SK-N-SH treated with all-trans-retinoic acid at 6 μM for 48 hours (cell line): ENCODE results near the gene GLIS1.

Experiments
- ATAC-seq: fragments of 200-7000 bp; cut with Tn5 transposase; 3 replicates; pipeline ENCODE4 v1.9.1; 2020; ENCODE audit warnings: mild to moderate bottlenecking, moderate library complexity
- ARNTL ChIP-seq: fragments of 450-650 bp; formaldehyde crosslinking; IDR thresholded peaks from 2 replicates; pipeline ENCODE4 v1.5.0; 2020; ENCODE audit warnings: low read depth, mild to moderate bottlenecking, moderate library complexity, borderline replicate concordance
- BACH2 ChIP-seq: fragments of 250-450 bp; sonication (Bioruptor Pico); IDR thresholded peaks from 2 replicates; pipeline ENCODE4 v1.9.0; 2021; ENCODE audit warnings: mild to moderate bottlenecking, borderline replicate concordance
- CSDC2 ChIP-seq: fragments of 250-450 bp; sonication (Bioruptor Pico); IDR thresholded peaks from 2 replicates; pipeline ENCODE4 v1.5.0; 2020; ENCODE audit warnings: mild to moderate bottlenecking, moderate library complexity
- ESRRG ChIP-seq: fragments of 250-450 bp; sonication (Bioruptor Pico); IDR thresholded peaks from 2 replicates; pipeline ENCODE4 v1.6.1; 2021; ENCODE audit warnings: mild to moderate bottlenecking
- GLIS3 ChIP-seq: fragments of 250-450 bp; sonication (Bioruptor Pico); IDR thresholded peaks from 2 replicates; pipeline ENCODE4 v1.5.0; 2020; ENCODE audit warnings: mild to moderate bottlenecking, moderate library complexity
- ISL1 ChIP-seq: fragments of 250-450 bp; sonication (Bioruptor Pico); IDR thresholded peaks from 2 replicates; pipeline ENCODE4 v2.1.2; 2022; ENCODE audit warnings: mild to moderate bottlenecking, moderate library complexity
- OSR1 ChIP-seq: fragments of 250-450 bp; sonication (Bioruptor Pico); IDR thresholded peaks from 2 replicates; pipeline ENCODE4 v1.8.0; 2022; ENCODE audit warnings: moderate library complexity, mild to moderate bottlenecking, inconsistent platforms
- PPARA ChIP-seq: fragments of 250-450 bp; sonication (Bioruptor Pico); IDR thresholded peaks from 2 replicates; pipeline ENCODE4 v1.5.0; 2020; ENCODE audit warnings: mild to moderate bottlenecking, borderline replicate concordance
- RARB ChIP-seq: fragments of 250-450 bp; sonication (Bioruptor Pico); IDR thresholded peaks from 2 replicates; pipeline ENCODE4 v1.8.0; 2021; ENCODE audit warnings: mild to moderate bottlenecking, moderate library complexity
- SNAI2 ChIP-seq: fragments of 250-450 bp; sonication (Bioruptor Pico); IDR thresholded peaks from 2 replicates; pipeline ENCODE4 v1.5.0; 2020; ENCODE audit warnings: mild to moderate bottlenecking, moderate library complexity
- TCF4 ChIP-seq: fragments of 250-450 bp; sonication (Bioruptor Pico); IDR thresholded peaks from 2 replicates; pipeline ENCODE4 v1.8.0; 2021; ENCODE audit warnings: mild to moderate bottlenecking, moderate library complexity, borderline replicate concordance
- ZC3H10 ChIP-seq: fragments of 250-450 bp; sonication (Bioruptor Pico); IDR thresholded peaks from 2 replicates; pipeline ENCODE4 v1.5.1; 2021; ENCODE audit warnings: mild to moderate bottlenecking, moderate library complexity
- ZFP3 ChIP-seq: fragments of 250-450 bp; sonication (Bioruptor Pico); IDR thresholded peaks from 2 replicates; pipeline ENCODE4 v1.5.0; 2020; ENCODE audit warnings: mild to moderate bottlenecking, moderate library complexity
- ZFP30 ChIP-seq: fragments of 450-650 bp; formaldehyde crosslinking; IDR thresholded peaks from 2 replicates; pipeline ENCODE4 v1.5.0; 2022; ENCODE audit warnings: mild to moderate bottlenecking, moderate library complexity
- ZNF565 ChIP-seq: fragments of 450-650 bp; formaldehyde crosslinking; conservative IDR thresholded peaks from 2 replicates; pipeline ENCODE4 v1.5.0; 2020; ENCODE audit warnings: low read depth, mild to moderate bottlenecking, moderate library complexity
- ZNF8 ChIP-seq: fragments of 450-650 bp; formaldehyde crosslinking; IDR thresholded peaks from 2 replicates; pipeline ENCODE4 v1.5.0; 2020; ENCODE audit warnings: mild to moderate bottlenecking, moderate library complexity
- TF ChIP-seq, protein P1 (sequence below): fragments of 250-450 bp; sonication (Bioruptor Pico); IDR thresholded peaks from 2 replicates; pipeline ENCODE4 v1.8.0; 2020; ENCODE audit warnings: mild to moderate bottlenecking, moderate library complexity, borderline replicate concordance
- TF ChIP-seq, protein P2 (sequence below): fragments of 250-450 bp; sonication (Bioruptor Pico); IDR thresholded peaks from 2 replicates; pipeline ENCODE4 v1.5.1; 2020; ENCODE audit warnings: low read depth, mild to moderate bottlenecking, moderate library complexity
- TF ChIP-seq, protein P3 (sequence below): fragments of 250-450 bp; sonication (Bioruptor Pico); IDR thresholded peaks from 2 replicates; pipeline ENCODE4 v1.8.0; 2021; ENCODE audit warnings: low read depth, mild to moderate bottlenecking, moderate library complexity, borderline replicate concordance
- TF ChIP-seq, protein P4 (sequence below): fragments of 250-450 bp; sonication (Bioruptor Pico); IDR thresholded peaks from 2 replicates; pipeline ENCODE4 v1.5.1; 2021; ENCODE audit warnings: mild to moderate bottlenecking, moderate library complexity

GLIS1 gene

DNA sequence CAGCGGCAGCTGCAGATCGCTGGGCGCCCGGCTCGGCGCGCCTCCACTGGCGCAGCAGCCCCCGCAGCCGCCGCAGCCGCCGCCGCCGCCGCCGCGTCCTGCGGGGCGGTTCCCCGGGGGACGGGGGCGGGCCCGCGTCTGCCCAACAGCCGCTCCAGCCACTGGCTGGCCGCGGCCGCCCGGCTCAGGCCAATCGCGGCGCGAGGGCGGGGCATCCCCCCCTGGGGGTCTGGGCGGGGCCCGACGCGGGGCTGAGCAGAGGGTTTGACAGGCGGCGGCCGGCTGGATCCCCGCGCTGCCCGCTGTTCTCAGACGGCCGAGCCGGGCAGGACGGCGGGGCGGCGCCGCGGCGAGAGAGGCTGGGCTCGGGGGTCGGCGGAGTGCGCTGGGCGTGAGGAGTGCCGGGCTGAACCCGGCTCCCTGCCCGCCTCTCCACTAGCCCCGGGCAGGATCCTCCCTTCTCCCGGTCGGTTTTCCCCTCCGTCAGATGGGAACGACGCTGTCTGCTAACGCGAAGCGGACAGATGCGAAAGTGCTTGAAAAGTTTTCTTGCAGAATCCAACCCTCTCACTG lies at the start of gene GLIS1:
TSS of gene GLIS1 (minus strand) at position 56 of the 573 bp plus-strand sequence. CDS start 1,100 bp downstream, outside the sequence.
- TF ChIP-seq CSDC2 (CRISPR knock-in tag) (no peak), PPARA (CRISPR knock-in tag) (no peak)
- peak; percentile 98 for ATAC-seq

DNA sequence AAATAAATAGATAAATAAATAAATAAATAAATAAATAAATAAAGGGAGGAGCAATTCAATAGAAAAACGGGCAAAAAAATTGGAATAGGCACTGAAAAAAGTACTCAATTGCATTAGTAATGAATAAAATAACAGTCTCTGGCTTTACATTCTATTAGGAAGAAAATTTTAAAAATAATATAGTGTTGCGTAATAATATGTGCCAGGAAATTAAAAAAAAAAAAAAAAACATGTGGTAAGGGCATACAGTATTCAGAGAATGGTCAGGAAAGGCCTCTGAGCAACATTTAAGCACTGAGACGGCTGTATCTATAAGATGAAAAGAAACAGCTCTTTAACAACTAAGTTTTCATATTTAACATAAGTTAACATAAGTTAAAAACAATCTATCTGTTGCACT lies 48.7 kb upstream of the GLIS1 start:
- no peak for TF ChIP-seq ZC3H10 (CRISPR knock-in tag)
- TF ChIP-seq, protein P1, sequence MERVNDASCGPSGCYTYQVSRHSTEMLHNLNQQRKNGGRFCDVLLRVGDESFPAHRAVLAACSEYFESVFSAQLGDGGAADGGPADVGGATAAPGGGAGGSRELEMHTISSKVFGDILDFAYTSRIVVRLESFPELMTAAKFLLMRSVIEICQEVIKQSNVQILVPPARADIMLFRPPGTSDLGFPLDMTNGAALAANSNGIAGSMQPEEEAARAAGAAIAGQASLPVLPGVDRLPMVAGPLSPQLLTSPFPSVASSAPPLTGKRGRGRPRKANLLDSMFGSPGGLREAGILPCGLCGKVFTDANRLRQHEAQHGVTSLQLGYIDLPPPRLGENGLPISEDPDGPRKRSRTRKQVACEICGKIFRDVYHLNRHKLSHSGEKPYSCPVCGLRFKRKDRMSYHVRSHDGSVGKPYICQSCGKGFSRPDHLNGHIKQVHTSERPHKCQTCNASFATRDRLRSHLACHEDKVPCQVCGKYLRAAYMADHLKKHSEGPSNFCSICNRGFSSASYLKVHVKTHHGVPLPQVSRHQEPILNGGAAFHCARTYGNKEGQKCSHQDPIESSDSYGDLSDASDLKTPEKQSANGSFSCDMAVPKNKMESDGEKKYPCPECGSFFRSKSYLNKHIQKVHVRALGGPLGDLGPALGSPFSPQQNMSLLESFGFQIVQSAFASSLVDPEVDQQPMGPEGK (CRISPR knock-in tag), result no peak
- no peak for TF ChIP-seq BACH2
- no peak for TF ChIP-seq GLIS3 (CRISPR knock-in tag)
- no peak for TF ChIP-seq SNAI2 (CRISPR knock-in tag)
- TF ChIP-seq, protein P2, sequence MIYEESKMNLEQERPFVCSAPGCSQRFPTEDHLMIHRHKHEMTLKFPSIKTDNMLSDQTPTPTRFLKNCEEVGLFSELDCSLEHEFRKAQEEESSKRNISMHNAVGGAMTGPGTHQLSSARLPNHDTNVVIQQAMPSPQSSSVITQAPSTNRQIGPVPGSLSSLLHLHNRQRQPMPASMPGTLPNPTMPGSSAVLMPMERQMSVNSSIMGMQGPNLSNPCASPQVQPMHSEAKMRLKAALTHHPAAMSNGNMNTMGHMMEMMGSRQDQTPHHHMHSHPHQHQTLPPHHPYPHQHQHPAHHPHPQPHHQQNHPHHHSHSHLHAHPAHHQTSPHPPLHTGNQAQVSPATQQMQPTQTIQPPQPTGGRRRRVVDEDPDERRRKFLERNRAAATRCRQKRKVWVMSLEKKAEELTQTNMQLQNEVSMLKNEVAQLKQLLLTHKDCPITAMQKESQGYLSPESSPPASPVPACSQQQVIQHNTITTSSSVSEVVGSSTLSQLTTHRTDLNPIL (CRISPR knock-in tag), result no peak
- TF ChIP-seq ZNF565 (CRISPR knock-in tag), result no peak
- TF ChIP-seq, protein P3, sequence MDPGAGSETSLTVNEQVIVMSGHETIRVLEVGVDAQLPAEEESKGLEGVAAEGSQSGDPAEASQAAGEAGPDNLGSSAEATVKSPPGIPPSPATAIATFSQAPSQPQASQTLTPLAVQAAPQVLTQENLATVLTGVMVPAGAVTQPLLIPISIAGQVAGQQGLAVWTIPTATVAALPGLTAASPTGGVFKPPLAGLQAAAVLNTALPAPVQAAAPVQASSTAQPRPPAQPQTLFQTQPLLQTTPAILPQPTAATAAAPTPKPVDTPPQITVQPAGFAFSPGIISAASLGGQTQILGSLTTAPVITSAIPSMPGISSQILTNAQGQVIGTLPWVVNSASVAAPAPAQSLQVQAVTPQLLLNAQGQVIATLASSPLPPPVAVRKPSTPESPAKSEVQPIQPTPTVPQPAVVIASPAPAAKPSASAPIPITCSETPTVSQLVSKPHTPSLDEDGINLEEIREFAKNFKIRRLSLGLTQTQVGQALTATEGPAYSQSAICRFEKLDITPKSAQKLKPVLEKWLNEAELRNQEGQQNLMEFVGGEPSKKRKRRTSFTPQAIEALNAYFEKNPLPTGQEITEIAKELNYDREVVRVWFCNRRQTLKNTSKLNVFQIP, result no peak
- TF ChIP-seq ESRRG (CRISPR knock-in tag), result no peak
- TF ChIP-seq ZFP3, result no peak
- TF ChIP-seq ARNTL (CRISPR knock-in tag), result no peak
- TF ChIP-seq OSR1, result no peak
- TF ChIP-seq, protein P4, sequence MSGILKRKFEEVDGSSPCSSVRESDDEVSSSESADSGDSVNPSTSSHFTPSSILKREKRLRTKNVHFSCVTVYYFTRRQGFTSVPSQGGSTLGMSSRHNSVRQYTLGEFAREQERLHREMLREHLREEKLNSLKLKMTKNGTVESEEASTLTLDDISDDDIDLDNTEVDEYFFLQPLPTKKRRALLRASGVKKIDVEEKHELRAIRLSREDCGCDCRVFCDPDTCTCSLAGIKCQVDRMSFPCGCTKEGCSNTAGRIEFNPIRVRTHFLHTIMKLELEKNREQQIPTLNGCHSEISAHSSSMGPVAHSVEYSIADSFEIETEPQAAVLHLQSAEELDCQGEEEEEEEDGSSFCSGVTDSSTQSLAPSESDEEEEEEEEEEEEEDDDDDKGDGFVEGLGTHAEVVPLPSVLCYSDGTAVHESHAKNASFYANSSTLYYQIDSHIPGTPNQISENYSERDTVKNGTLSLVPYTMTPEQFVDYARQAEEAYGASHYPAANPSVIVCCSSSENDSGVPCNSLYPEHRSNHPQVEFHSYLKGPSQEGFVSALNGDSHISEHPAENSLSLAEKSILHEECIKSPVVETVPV, result no peak
- no peak for TF ChIP-seq ZFP30 (CRISPR knock-in tag)
- TF ChIP-seq, all 23 proteins: peak for 0
- ATAC-seq, result no peak

DNA sequence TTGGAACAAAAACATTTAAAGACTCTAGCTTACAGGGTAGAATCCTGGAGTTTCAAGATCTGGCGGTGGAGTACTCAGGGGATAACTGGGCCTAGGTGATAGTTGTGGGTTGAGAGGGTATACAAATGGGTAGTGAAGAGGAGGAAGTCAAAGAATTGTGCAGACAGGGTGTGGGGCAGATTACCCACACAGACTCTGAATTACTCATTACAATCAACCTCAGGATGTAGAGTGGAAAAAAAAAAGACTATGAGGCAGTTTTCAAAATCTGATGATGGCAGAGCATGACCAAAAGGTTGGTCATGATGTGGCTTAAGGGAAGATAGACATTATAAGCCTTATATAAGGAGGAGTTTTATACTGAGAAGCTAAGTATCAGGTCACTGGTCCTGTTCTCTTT lies 44.1 kb upstream of the GLIS1 start:
- TF ChIP-seq RARB (CRISPR knock-in tag) (no peak), ZNF8 (CRISPR knock-in tag) (no peak), OSR1 (no peak), TCF4 (CRISPR knock-in tag) (no peak)
- no peak for ATAC-seq

DNA sequence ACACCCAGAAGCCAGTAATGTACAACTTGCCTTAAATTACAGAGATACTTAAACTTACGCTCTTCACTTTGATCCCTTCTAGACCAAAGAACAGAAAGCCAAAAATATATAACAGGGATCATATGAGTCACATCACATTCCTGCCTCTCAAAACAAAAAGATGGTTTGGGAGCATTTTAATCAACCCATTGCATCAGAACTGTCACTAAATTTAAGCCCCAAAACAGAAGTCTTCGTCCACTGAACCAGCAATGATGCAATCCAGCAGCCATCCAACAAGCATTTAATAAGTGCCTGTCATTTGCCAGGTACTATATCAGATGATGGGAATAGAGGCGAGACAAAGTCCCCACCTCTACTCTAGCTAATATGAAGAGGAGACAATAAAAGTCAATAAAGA lies 42.7 kb upstream of the GLIS1 start:
- TF ChIP-seq, protein P1 (CRISPR knock-in tag), result no peak
- TF ChIP-seq ZFP30 (CRISPR knock-in tag) (no peak), ISL1 (peak; percentile 50), CSDC2 (CRISPR knock-in tag) (no peak)
- TF ChIP-seq, protein P2 (CRISPR knock-in tag), result no peak
- ATAC-seq, result no peak
